Activated CD4-positive, alpha-beta T cell treated with anti-CD3 and anti-CD28 coated beads for 36 hours (primary cell): ENCODE data around the gene OAS2. TPM values are rescaled to one million over a fixed set of nuclear protein-coding genes. Genes with fewer than 3 reads are reported as not detected.

Experiments used
- ATAC-seq: fragments of 200-7000 bp; cut with Tn5 transposase; one replicate; pipeline ENCODE4 v1.10.0; 2021; ENCODE audit warnings: mild to moderate bottlenecking, moderate library complexity
- CTCF ChIA-PET: fragments of 350-600 bp; sonication (Branson Sonifier 250); formaldehyde crosslinking; loops from one replicate; lab custom pipeline; 2021; ENCODE audit warnings: antibody characterized with exemption; lab: Charles Lee
- POLR2A ChIA-PET: fragments of 350-600 bp; sonication (Branson Sonifier 250); formaldehyde crosslinking; loops from one replicate; lab custom pipeline; 2021; ENCODE audit warnings: antibody characterized with exemption, inconsistent platforms; lab: Charles Lee
- DNase-seq: peaks from one replicate; pipeline ENCODE4 v3.0.0-alpha.2; 2020
- H3K27ac Mint-ChIP-seq: one replicate; pipeline ENCODE4 v1.8.0; 2021; ENCODE audit warnings: mixed read lengths
- H3K27me3 Mint-ChIP-seq: one replicate; pipeline ENCODE4 v1.8.0; 2021; ENCODE audit warnings: mixed read lengths
- H3K36me3 Mint-ChIP-seq: one replicate; pipeline ENCODE4 v1.8.0; 2021; ENCODE audit warnings: low read depth, mixed read lengths
- H3K4me1 Mint-ChIP-seq: one replicate; pipeline ENCODE4 v1.8.0; 2021; ENCODE audit warnings: mixed read lengths
- H3K4me3 Mint-ChIP-seq: one replicate; pipeline ENCODE4 v1.8.0; 2021; ENCODE audit warnings: mild to moderate bottlenecking, moderate library complexity, mixed read lengths
- H3K9me3 Mint-ChIP-seq: one replicate; pipeline ENCODE4 v1.8.0; 2021; ENCODE audit warnings: low read depth, mixed read lengths
- intact Hi-C, 2 experiments: fragments of 100-400 bp; cut with DNase I in 1 of 2; cut with micrococcal nuclease in 1 of 2; formaldehyde crosslinking; loops; one replicate each; pipeline versions ENCODE4 v1.14.2 to v1.15.1; 2022 to 2024; cut with DNase I, micrococcal nuclease
- total RNA-seq, 2 experiments: library from RNA; stranded (reverse); gene quantifications; one replicate each; pipeline ENCODE4 v1.2.3, GENCODE V29; 2021

The OAS2 gene
- total RNA-seq, 2 experiments from 2014 or later = 148 to 278 TPM

- ChIA-PET CTCF (interaction anchor here (1.6 kb wide), 1 partner anchor 23 kb away, joined by 6 read pairs; no protein-coding TSS in a partner anchor), POLR2A (interaction anchor here (1.4 kb wide), 1 partner anchor 9 kb away, joined by 3 read pairs; the partner anchor contains the start of gene OAS2)
- peaks cover 21% of the 10 kb centered on the region for H3K36me3 Mint-ChIP-seq
- no peak for ATAC-seq
- no peaks in the 10 kb centered on the region for H3K4me1 Mint-ChIP-seq
- no peak overlapping the region for H3K27ac Mint-ChIP-seq
- DNase-seq = no peak
- no peaks in the 10 kb centered on the region for H3K9me3 Mint-ChIP-seq
- H3K4me3 Mint-ChIP-seq = no peak overlapping the region
- intact Hi-C loops = loop anchor here in 1 of 2 experiments (10.0 kb wide), 1 partner anchor 995 kb away; the partner anchor contains the start of gene RBM19
- H3K27me3 Mint-ChIP-seq = no peaks in the 10 kb centered on the region
Measured at GRCh38 chr12:112969547-112970306, 8.6 kb upstream of the OAS2 start.

GRCh38 chr12:112970391-112970790 lies 7.9 kb upstream of the OAS2 start:
- H3K4me3 Mint-ChIP-seq = no peak overlapping the region
- no peak for ATAC-seq
- intact Hi-C loops = loop anchor here in 1 of 2 experiments (10.0 kb wide), 1 partner anchor 994 kb away; the partner anchor contains the start of gene RBM19
- no peak overlapping the region for H3K27ac Mint-ChIP-seq
- no peaks in the 10 kb centered on the region for H3K9me3 Mint-ChIP-seq
- H3K4me1 Mint-ChIP-seq = no peaks in the 10 kb centered on the region
- ChIA-PET POLR2A (interaction anchor here (1.4 kb wide), 1 partner anchor 8 kb away, joined by 3 read pairs; the partner anchor contains the start of gene OAS2), CTCF (interaction anchor here (1.6 kb wide), 1 partner anchor 23 kb away, joined by 6 read pairs; no protein-coding TSS in a partner anchor)
- H3K27me3 Mint-ChIP-seq = no peaks in the 10 kb centered on the region
- DNase-seq = no peak
- peaks cover 21% of the 10 kb centered on the region for H3K36me3 Mint-ChIP-seq

- no peaks in the 10 kb centered on the region for H3K9me3 Mint-ChIP-seq
- no peak overlapping the region for H3K27ac Mint-ChIP-seq
- CTCF ChIA-PET = no interaction called here
- ATAC-seq (no peak), DNase-seq (no peak)
- intact Hi-C loops = loop anchor here in 1 of 2 experiments (10.0 kb wide), 1 partner anchor 994 kb away; the partner anchor contains the start of gene RBM19
- no peaks in the 10 kb centered on the region for H3K27me3 Mint-ChIP-seq
- POLR2A ChIA-PET = no interaction called here
- no peak overlapping the region for H3K4me3 Mint-ChIP-seq
- H3K36me3 Mint-ChIP-seq = peaks cover 19% of the 10 kb centered on the region
- no peaks in the 10 kb centered on the region for H3K4me1 Mint-ChIP-seq
Measured at GRCh38 chr12:112971248-112971647, 7.1 kb upstream of the OAS2 start.

GRCh38 chr12:112973011-112973735 lies 5.1 kb upstream of the OAS2 start:
- intact Hi-C loops = loop anchor here in 1 of 2 experiments (10.0 kb wide), 1 partner anchor 992 kb away; the partner anchor contains the start of gene RBM19
- H3K27ac Mint-ChIP-seq = no peak overlapping the region
- no peak for DNase-seq

GRCh38 chr12:112973818-112974231 lies 4.5 kb upstream of the OAS2 start:
- H3K27me3 Mint-ChIP-seq = no peaks in the 10 kb centered on the region
- H3K27ac Mint-ChIP-seq = no peak overlapping the region
- no peaks in the 10 kb centered on the region for H3K9me3 Mint-ChIP-seq
- peaks cover 18% of the 10 kb centered on the region for H3K36me3 Mint-ChIP-seq
- CTCF ChIA-PET = interaction anchor here (1.5 kb wide), 1 partner anchor 19 kb away, joined by 5 read pairs; no protein-coding TSS in a partner anchor
- POLR2A ChIA-PET = no interaction called here
- H3K4me1 Mint-ChIP-seq = peaks cover 13% of the 10 kb centered on the region
- ATAC-seq (no peak), DNase-seq (no peak)
- no peak overlapping the region for H3K4me3 Mint-ChIP-seq
- intact Hi-C loops = loop anchor here in 1 of 2 experiments (10.0 kb wide), 1 partner anchor 991 kb away; the partner anchor contains the start of gene RBM19

More at GRCh38 chr12:112973011-112973735, 5.1 kb upstream of the OAS2 start:
- no peak for ATAC-seq
- CTCF ChIA-PET = interaction anchor here (1.5 kb wide), 1 partner anchor 20 kb away, joined by 5 read pairs; no protein-coding TSS in a partner anchor
- H3K36me3 Mint-ChIP-seq = peaks cover 13% of the 10 kb centered on the region
- H3K9me3 Mint-ChIP-seq = no peaks in the 10 kb centered on the region
- peaks cover 13% of the 10 kb centered on the region for H3K4me1 Mint-ChIP-seq
- no peak overlapping the region for H3K4me3 Mint-ChIP-seq
- POLR2A ChIA-PET = no interaction called here
- H3K27me3 Mint-ChIP-seq = no peaks in the 10 kb centered on the region

GRCh38 chr12:112974904-112975303 lies 3.4 kb upstream of the OAS2 start:
- H3K9me3 Mint-ChIP-seq = no peaks in the 10 kb centered on the region
- H3K36me3 Mint-ChIP-seq = peaks cover 25% of the 10 kb centered on the region
- no peak for DNase-seq
- POLR2A ChIA-PET = no interaction called here
- ATAC-seq = no peak
- H3K4me3 Mint-ChIP-seq = no peak overlapping the region
- no peak overlapping the region for H3K27ac Mint-ChIP-seq
- intact Hi-C loops = loop anchor here in 1 of 2 experiments (10.0 kb wide), 1 partner anchor 990 kb away; the partner anchor contains the start of gene RBM19
- H3K4me1 Mint-ChIP-seq = peaks cover 13% of the 10 kb centered on the region
- CTCF ChIA-PET = interaction anchor here (0.5 kb wide), 1 partner anchor 1572 kb away, joined by 3 read pairs; no protein-coding TSS in a partner anchor
- H3K27me3 Mint-ChIP-seq = no peaks in the 10 kb centered on the region

- ATAC-seq = no peak
- H3K9me3 Mint-ChIP-seq = peaks cover 5% of the 10 kb centered on the region
- DNase-seq = no peak
- POLR2A ChIA-PET = interaction anchor here (2.6 kb wide), 1 partner anchor 11 kb away, joined by 16 read pairs; no protein-coding TSS in a partner anchor
- H3K27me3 Mint-ChIP-seq = no peaks in the 10 kb centered on the region
- CTCF ChIA-PET = interaction anchor here (0.8 to 6.2 kb wide), 3 partner anchors 14 to 69 kb away, joined by 3 to 106 read pairs (median 4); no protein-coding TSS in a partner anchor
- peak overlapping the region; percentile 100 for H3K27ac Mint-ChIP-seq
- H3K4me1 Mint-ChIP-seq = peaks cover 33% of the 10 kb centered on the region
- peaks cover 36% of the 10 kb centered on the region for H3K36me3 Mint-ChIP-seq
- peak overlapping the region; percentile 100 for H3K4me3 Mint-ChIP-seq
- intact Hi-C loops = loop anchor here in 1 of 2 experiments (10.0 kb wide), 1 partner anchor 988 kb away; the partner anchor contains the start of gene RBM19
Measured at GRCh38 chr12:112977139-112977538, 1.2 kb upstream of the OAS2 start.

GRCh38 chr12:112977641-112978040 lies 678 bp upstream of the OAS2 start:
- no peaks in the 10 kb centered on the region for H3K27me3 Mint-ChIP-seq
- ATAC-seq (no peak), DNase-seq (peak; percentile 18)
- H3K36me3 Mint-ChIP-seq = peaks cover 41% of the 10 kb centered on the region
- H3K4me1 Mint-ChIP-seq = peaks cover 38% of the 10 kb centered on the region
- H3K4me3 Mint-ChIP-seq = peak overlapping the region; percentile 100
- ChIA-PET CTCF (interaction anchor here (0.7 to 6.2 kb wide), 14 partner anchors 13 to 209 kb away, joined by 3 to 106 read pairs (median 4); partner anchors contain the start of gene OAS3), POLR2A (interaction anchor here (0.6 to 2.6 kb wide), 8 partner anchors 10 to 75 kb away, joined by 3 to 16 read pairs (median 5); partner anchors contain the start of gene OAS1)
- intact Hi-C loops = loop anchor here (1.0 to 10.0 kb wide), 10 partner anchors 39 to 987 kb away; partner anchors contain the start of genes OAS3 (in 2 of the 2), DDX54 (in 1 of the 2), ERP29 (in 1 of the 2) and OAS1 (in 1 of the 2)
- peak overlapping the region; percentile 100 for H3K27ac Mint-ChIP-seq
- peaks cover 10% of the 10 kb centered on the region for H3K9me3 Mint-ChIP-seq

GRCh38 chr12:112979041-112979680 lies 842 bp downstream of the OAS2 start:
- H3K27ac Mint-ChIP-seq = peak overlapping the region; percentile 100
- ChIA-PET CTCF (interaction anchor here (0.9 to 6.2 kb wide), 5 partner anchors 12 to 174 kb away, joined by 3 to 106 read pairs (median 9); no protein-coding TSS in a partner anchor), POLR2A (interaction anchor here (1.3 to 2.6 kb wide), 5 partner anchors 9 to 72 kb away, joined by 3 to 16 read pairs (median 6); partner anchors contain the start of gene OAS1)
- ATAC-seq (peak; percentile 39), DNase-seq (peak; percentile 68)
- H3K4me1 Mint-ChIP-seq = peaks cover 51% of the 10 kb centered on the region
- peaks cover 56% of the 10 kb centered on the region for H3K36me3 Mint-ChIP-seq
- no peaks in the 10 kb centered on the region for H3K27me3 Mint-ChIP-seq
- peaks cover 14% of the 10 kb centered on the region for H3K9me3 Mint-ChIP-seq
- H3K4me3 Mint-ChIP-seq = peak overlapping the region; percentile 100
- intact Hi-C loops = loop anchor here (2.0 to 10.0 kb wide), 3 partner anchors 72 to 986 kb away; partner anchors contain the start of genes OAS1 (in 1 of the 2), PTPN11 (in 1 of the 2) and RBM19 (in 1 of the 2)
